ENCODE data around the gene DIP2C. TPM values are rescaled to one million over a fixed set of nuclear protein-coding genes. Genes with fewer than 3 reads are reported as not detected.

The DIP2C gene
- total RNA-seq, 1 donor from 2014 or later, result 30.8 TPM

- TF ChIP-seq CTCF (IDR thresholded peaks at IDR 0.05; ENCODE audit: borderline replicate concordance), result no peak
- intact Hi-C loops (cut with micrococcal nuclease), result no loop called here
- no peaks in the 10 kb centered on the region for H3K9me3 ChIP-seq (replicated peaks)
- H3K4me1 ChIP-seq, result peaks cover 64% of the 10 kb centered on the region
- H3K27ac ChIP-seq (replicated peaks), result no peak overlapping the region
- H3K4me3 ChIP-seq, result no peak overlapping the region
- H3K36me3 ChIP-seq, result no peaks in the 10 kb centered on the region
- no peaks in the 10 kb centered on the region for H3K27me3 ChIP-seq (ENCODE audit: low read depth)
- DNase-seq, result no peak
Measured at GRCh38 chr10:604716-605631, 84.5 kb downstream of the DIP2C start.

GRCh38 chr10:603745-604144 lies 85.7 kb downstream of the DIP2C start:
- no peak overlapping the region for H3K4me3 ChIP-seq
- no peak overlapping the region for H3K27ac ChIP-seq (replicated peaks)
- H3K36me3 ChIP-seq, result no peaks in the 10 kb centered on the region
- H3K9me3 ChIP-seq (replicated peaks), result no peaks in the 10 kb centered on the region
- H3K27me3 ChIP-seq (ENCODE audit: low read depth), result no peaks in the 10 kb centered on the region
- intact Hi-C loops (cut with micrococcal nuclease), result no loop called here
- H3K4me1 ChIP-seq, result peaks cover 65% of the 10 kb centered on the region
- TF ChIP-seq CTCF (IDR thresholded peaks at IDR 0.05; ENCODE audit: borderline replicate concordance), result no peak
- no peak for DNase-seq

GRCh38 chr10:602391-603005 lies 87.0 kb downstream of the DIP2C start:
- no peaks in the 10 kb centered on the region for H3K9me3 ChIP-seq (replicated peaks)
- no peaks in the 10 kb centered on the region for H3K27me3 ChIP-seq (ENCODE audit: low read depth)
- DNase-seq, result no peak
- no peaks in the 10 kb centered on the region for H3K36me3 ChIP-seq
- intact Hi-C loops (cut with micrococcal nuclease), result no loop called here
- no peak overlapping the region for H3K27ac ChIP-seq (replicated peaks)
- H3K4me3 ChIP-seq, result no peak overlapping the region
- peaks cover 69% of the 10 kb centered on the region for H3K4me1 ChIP-seq
- TF ChIP-seq CTCF (IDR thresholded peaks at IDR 0.05; ENCODE audit: borderline replicate concordance), result no peak

GRCh38 chr10:601660-601963 lies 87.9 kb downstream of the DIP2C start:
- Histone ChIP-seq H3K27ac (replicated peaks) (no peak overlapping the region), H3K9me3 (replicated peaks) (no peaks in the 10 kb centered on the region), H3K4me1 (peaks cover 60% of the 10 kb centered on the region), H3K4me3 (no peak overlapping the region), H3K36me3 (no peaks in the 10 kb centered on the region), H3K27me3 (ENCODE audit: low read depth) (no peaks in the 10 kb centered on the region)
- DNase-seq, result no peak
- intact Hi-C loops (cut with micrococcal nuclease), result no loop called here
- no peak for TF ChIP-seq CTCF (IDR thresholded peaks at IDR 0.05; ENCODE audit: borderline replicate concordance)

GRCh38 chr10:600876-601659 lies 88.4 kb downstream of the DIP2C start:
- no peak for TF ChIP-seq CTCF (IDR thresholded peaks at IDR 0.05; ENCODE audit: borderline replicate concordance)
- no peak for DNase-seq
- intact Hi-C loops (cut with micrococcal nuclease), result no loop called here
- Histone ChIP-seq H3K4me1 (peaks cover 58% of the 10 kb centered on the region), H3K4me3 (no peak overlapping the region), H3K27me3 (ENCODE audit: low read depth) (no peaks in the 10 kb centered on the region), H3K27ac (replicated peaks) (no peak overlapping the region), H3K9me3 (replicated peaks) (no peaks in the 10 kb centered on the region), H3K36me3 (no peaks in the 10 kb centered on the region)
